Omental fat pad (tissue), 4 donors: Measurements from ENCODE around the gene CORO2A. TPM values are rescaled to one million over a fixed set of nuclear protein-coding genes. Genes with fewer than 3 reads are reported as not detected.

Experiments
- ATAC-seq: fragments of 150-250 bp; one replicate; pipeline ENCODE4 v1.9.1; 2016; ENCODE audit warnings: mild to moderate bottlenecking, moderate library complexity; ENCODE audit not compliant: low FRiP score
- DNase-seq: peaks from one replicate; pipeline ENCODE4 v3.0.0-alpha.2; 2019; ENCODE audit warnings: low spot score
- total RNA-seq, 4 donors: library from RNA; depleted of rRNA; stranded (reverse); fragments of >200 nt; gene quantifications; one replicate each; pipeline ENCODE4 v1.1.0, GENCODE V29; 2016
- TF ChIP-seq, protein P1 (sequence below), 3 donors: fragments of 450-650 bp; IDR thresholded peaks; one replicate each; pipeline ENCODE4 v1.5.1; 2016 to 2017; ENCODE audit warnings: antibody characterized with exemption in 3 of 3, mild to moderate bottlenecking in 3 of 3, moderate library complexity in 2 of 3

CORO2A gene
- total RNA-seq, 4 donors from 2014 or later, result 0.56 to 4.4 (median 2.9) TPM

DNA sequence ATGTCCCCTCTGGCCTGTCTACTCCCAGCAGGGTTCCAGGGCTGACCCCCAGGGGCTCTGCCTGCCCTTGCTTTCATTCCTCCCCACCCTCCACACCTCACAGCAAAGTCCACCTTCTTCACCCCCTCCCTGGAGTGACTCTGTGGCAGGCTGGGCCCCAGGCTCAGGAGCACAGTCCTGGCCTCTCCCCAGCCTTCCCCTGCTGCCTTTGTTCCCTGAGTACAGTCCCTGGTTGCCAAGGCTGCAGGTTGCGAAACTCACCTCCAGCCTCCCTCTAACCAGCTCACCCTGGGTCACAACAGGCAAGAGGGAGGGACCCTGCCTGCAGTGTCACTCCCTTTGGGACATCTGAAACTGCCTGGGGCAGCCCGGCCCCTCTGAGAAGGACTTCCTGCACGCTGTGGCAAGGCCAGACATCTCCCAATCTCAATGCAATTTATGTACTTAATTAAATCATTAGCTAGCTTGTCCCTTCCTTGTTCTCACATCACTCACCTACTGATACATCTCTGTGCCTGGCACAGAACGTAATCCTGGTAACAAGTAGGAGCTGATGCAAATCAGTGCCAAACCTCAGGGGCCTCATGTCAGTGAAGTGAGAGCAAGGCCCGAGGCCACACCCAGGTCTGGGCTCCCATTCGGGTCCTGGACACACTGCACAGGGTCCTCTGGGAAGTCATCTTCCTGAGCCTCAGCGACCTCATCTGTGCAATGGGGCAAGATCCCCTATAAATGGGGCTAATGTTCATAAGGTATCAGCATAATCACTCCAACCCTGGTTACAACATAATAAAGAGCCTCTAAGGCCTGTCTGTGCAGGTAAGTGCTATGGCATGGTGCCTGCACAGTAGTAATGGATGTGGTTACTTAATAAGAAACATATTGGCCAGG lies 46.1 kb downstream of the CORO2A start:
- DNase-seq, result no peak
- TF ChIP-seq, protein P1, sequence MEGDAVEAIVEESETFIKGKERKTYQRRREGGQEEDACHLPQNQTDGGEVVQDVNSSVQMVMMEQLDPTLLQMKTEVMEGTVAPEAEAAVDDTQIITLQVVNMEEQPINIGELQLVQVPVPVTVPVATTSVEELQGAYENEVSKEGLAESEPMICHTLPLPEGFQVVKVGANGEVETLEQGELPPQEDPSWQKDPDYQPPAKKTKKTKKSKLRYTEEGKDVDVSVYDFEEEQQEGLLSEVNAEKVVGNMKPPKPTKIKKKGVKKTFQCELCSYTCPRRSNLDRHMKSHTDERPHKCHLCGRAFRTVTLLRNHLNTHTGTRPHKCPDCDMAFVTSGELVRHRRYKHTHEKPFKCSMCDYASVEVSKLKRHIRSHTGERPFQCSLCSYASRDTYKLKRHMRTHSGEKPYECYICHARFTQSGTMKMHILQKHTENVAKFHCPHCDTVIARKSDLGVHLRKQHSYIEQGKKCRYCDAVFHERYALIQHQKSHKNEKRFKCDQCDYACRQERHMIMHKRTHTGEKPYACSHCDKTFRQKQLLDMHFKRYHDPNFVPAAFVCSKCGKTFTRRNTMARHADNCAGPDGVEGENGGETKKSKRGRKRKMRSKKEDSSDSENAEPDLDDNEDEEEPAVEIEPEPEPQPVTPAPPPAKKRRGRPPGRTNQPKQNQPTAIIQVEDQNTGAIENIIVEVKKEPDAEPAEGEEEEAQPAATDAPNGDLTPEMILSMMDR (IDR thresholded peaks at IDR 0.05), result no peak
- no peak for ATAC-seq

DNA sequence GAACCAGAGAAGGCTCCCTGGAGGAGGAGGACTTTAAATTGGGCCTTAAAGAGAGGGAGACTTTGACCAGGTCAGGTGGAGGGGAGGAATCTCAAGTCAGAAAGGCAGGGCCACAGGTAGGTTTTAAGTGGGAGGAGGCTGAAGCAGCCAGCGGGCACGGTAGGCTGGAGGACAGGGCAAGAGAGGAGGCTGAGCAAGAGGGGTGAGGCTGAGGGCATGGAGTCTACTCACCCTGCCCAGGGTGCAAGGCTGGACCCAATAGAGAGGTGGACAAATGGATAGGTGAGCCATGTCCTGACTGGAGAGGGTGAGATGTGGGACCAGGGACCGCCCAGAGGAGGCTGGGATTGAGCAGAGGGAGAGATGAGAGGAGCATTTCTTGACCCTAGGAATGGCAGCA lies 47.8 kb downstream of the CORO2A start:
- DNase-seq, result no peak
- TF ChIP-seq, protein P1 (IDR thresholded peaks at IDR 0.05), result no peak
- ATAC-seq, result no peak

DNA sequence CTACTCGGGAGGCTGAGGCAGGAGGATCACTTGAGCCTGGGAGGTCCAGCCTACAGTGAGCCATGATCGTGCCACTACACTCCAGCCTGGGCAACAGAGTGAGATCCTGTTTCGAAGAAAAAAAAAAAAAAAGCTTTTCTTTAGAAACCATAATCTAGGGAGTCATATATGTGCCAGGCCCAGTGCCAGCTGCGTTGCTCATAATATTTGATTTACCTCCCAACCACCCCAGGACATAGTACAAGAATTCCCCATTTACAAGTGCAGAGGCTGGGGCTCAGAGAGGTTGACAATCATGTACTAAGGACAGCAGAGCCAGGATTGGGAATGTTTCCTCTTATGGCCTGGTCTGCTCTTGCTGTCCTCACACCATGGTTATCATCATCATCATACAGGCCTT lies 48.4 kb downstream of the CORO2A start:
- DNase-seq (no peak), ATAC-seq (no peak)
- TF ChIP-seq, protein P1 (IDR thresholded peaks at IDR 0.05), result no peak

DNA sequence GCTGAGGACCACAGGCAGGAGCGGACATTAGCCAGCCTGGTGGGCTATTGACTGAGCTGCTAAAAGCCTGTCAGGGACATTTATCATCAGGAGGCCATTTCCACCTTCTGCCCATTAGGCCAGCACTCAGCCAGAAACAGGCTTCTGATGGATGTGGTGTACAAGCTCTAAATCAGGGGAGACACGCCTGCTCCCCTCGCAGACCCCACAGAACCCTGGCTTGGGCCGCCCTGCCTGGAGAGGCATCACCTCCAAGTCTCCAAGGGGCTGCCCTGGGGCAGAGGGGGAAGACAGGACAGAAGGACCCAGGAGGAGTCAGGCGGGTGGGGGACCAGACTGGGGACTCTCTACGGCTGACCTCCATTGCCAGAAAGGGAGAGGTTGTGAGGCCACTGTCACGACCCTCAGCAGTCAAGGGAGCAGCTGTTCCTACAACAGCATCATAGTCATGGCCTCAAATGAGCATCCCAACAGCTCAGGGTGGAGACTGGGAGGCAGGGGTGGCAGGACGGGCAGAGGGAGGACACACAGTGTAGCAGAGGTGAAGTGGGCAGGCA lies 49.4 kb downstream of the CORO2A start:
- DNase-seq (no peak), ATAC-seq (no peak)
- TF ChIP-seq, protein P1 (IDR thresholded peaks at IDR 0.05), result no peak

DNA sequence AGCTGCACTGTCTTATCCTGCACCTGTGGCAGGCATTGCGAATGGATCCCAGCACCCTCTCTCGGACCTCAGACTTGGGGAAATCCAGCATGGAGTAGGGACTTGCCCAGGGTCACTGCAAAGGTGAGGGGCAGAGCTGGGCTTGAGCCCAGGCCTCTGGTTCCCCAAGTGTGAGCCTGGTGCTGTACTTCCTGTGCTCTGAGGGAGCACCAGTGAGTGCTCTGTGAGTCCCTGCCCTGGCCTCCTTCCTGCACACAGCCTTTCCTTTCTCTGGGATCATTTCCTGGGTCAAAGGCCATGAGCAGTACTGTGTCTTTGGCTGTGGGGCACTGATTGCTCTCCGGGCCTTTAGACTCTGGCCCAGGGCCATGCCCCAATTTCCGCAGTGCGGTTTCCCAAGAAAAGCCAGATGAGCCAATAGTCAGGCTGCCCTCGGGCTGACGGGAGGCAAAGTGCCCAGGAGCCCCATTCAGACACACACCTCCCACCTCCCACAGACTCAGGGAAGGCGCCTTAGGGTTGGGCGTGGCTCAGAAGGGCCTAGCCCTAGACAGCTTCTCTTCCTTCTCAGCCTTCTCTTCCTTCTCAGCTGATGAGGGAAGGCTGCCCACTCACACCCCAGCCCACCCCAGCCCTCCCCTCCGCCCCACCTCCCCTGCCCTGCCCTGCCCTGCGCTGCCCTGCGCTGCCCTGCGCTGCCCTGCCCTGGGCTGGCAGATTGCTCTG lies 50.1 kb downstream of the CORO2A start:
- TF ChIP-seq, protein P1 (IDR thresholded peaks at IDR 0.05), result no peak
- DNase-seq (no peak), ATAC-seq (no peak)

DNA sequence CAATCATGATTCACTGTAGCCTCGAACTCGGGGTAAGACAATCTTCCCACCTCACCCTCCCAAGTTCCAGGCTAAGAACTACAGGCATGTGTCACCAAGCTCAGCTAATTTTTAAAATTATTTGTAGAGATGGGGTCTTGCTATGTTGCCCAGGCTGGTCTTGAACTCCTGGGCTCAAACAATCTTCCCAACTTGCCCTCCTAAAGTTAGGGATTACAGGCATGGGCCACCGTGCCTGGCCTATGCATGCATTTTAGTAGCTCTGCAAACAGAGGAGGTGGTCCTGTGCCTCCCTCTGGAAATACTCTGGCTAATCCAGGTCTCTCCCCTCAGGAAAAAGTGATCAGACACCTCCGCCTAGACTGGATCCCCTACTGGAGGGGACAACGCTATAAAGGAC lies 51.9 kb downstream of the CORO2A start:
- TF ChIP-seq, protein P1 (IDR thresholded peaks at IDR 0.05), result no peak
- ATAC-seq (no peak), DNase-seq (no peak)
